Measurements from ENCODE around the gene TMEM60.

Gene TMEM60

GRCh38 chr7:77825131-77825530 is 26.9 kb upstream of the TMEM60 start:
- Mint-ChIP-seq H3K4me1 (peaks cover 36% of the 10 kb centered on the region), H3K9me3 (peaks cover 52% of the 10 kb centered on the region), H3K27me3 (no peaks in the 10 kb centered on the region), H3K4me3 (no peak overlapping the region), H3K27ac (peak overlapping the region; percentile 5), H3K36me3 (peaks cover 59% of the 10 kb centered on the region)
- no peak for DNase-seq
- CTCF ChIA-PET = no interaction called here

- peaks cover 64% of the 10 kb centered on the region for H3K36me3 Mint-ChIP-seq
- H3K4me1 Mint-ChIP-seq = peaks cover 36% of the 10 kb centered on the region
- H3K4me3 Mint-ChIP-seq = no peak overlapping the region
- DNase-seq = no peak
- H3K27me3 Mint-ChIP-seq = no peaks in the 10 kb centered on the region
- H3K27ac Mint-ChIP-seq = peak overlapping the region; percentile 5
- peaks cover 57% of the 10 kb centered on the region for H3K9me3 Mint-ChIP-seq
- CTCF ChIA-PET = no interaction called here
These were observed 26.4 kb upstream of the TMEM60 start for GRCh38 chr7:77824636-77825035.

DNA sequence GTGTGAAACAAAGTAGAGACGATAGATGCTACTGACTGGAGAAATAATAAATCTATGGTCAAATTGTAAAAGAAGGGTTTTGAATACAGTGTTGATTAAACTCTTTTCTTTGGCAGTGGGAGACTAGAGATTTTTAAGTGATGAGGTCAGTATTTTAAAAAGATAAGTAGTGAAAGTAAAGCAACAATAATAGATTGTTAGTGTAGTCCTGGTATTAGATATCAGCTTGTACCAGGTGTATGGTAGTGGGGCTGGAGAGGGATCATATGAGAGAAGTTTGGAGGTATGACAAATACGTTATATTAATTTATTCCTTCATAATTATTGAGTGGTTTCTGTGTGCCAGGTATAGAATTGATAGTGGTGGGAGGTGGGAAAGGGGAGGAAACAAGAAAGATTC is 25.6 kb upstream of the TMEM60 start:
- no peaks in the 10 kb centered on the region for H3K27me3 Mint-ChIP-seq
- H3K9me3 Mint-ChIP-seq = peaks cover 65% of the 10 kb centered on the region
- CTCF ChIA-PET = no interaction called here
- peak overlapping the region; percentile 74 for H3K27ac Mint-ChIP-seq
- peaks cover 71% of the 10 kb centered on the region for H3K36me3 Mint-ChIP-seq
- H3K4me3 Mint-ChIP-seq = no peak overlapping the region
- peaks cover 36% of the 10 kb centered on the region for H3K4me1 Mint-ChIP-seq
- DNase-seq = no peak

DNA sequence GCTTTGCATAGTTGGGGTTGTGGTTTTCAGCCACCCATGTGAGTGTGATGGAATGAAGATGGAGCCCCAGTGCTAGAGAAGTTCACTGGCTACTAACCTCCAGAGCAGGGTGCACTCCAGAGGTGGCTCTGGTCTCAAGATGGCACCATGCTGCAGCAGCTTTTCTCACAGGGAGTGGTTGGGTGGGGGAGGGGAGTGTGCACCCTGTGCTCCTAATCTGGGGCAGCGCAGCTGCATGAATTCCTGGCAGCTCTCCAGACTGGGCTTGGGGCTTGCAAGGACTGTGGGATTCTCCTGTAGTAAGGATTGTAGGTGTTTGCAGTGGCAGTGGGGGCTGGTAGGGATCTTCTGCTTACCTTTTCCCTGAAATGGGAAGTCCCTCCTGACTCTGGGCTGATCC is 24.0 kb upstream of the TMEM60 start:
- CTCF ChIA-PET = no interaction called here
- H3K27ac Mint-ChIP-seq = no peak overlapping the region
- H3K4me1 Mint-ChIP-seq = peaks cover 31% of the 10 kb centered on the region
- H3K36me3 Mint-ChIP-seq = peaks cover 84% of the 10 kb centered on the region
- H3K4me3 Mint-ChIP-seq = no peak overlapping the region
- peaks cover 78% of the 10 kb centered on the region for H3K9me3 Mint-ChIP-seq
- DNase-seq = no peak
- H3K27me3 Mint-ChIP-seq = no peaks in the 10 kb centered on the region

- Mint-ChIP-seq H3K4me1 (peaks cover 23% of the 10 kb centered on the region), H3K9me3 (peaks cover 77% of the 10 kb centered on the region), H3K4me3 (no peak overlapping the region), H3K27ac (no peak overlapping the region), H3K27me3 (no peaks in the 10 kb centered on the region), H3K36me3 (peaks cover 86% of the 10 kb centered on the region)
- CTCF ChIA-PET = interaction anchor here (1.0 kb wide), 1 partner anchor 17 kb away, joined by 3 read pairs; no protein-coding TSS in a partner anchor
- no peak for DNase-seq
These were observed 22.7 kb upstream of the TMEM60 start for GRCh38 chr7:77820967-77821366.

GRCh38 chr7:77819021-77819420 is 20.8 kb upstream of the TMEM60 start:
- Mint-ChIP-seq H3K36me3 (peaks cover 80% of the 10 kb centered on the region), H3K4me1 (peaks cover 15% of the 10 kb centered on the region), H3K27ac (no peak overlapping the region), H3K27me3 (no peaks in the 10 kb centered on the region), H3K9me3 (peaks cover 69% of the 10 kb centered on the region), H3K4me3 (no peak overlapping the region)
- CTCF ChIA-PET = no interaction called here
- DNase-seq = no peak

GRCh38 chr7:77813180-77813579 is 14.9 kb upstream of the TMEM60 start:
- DNase-seq = no peak
- CTCF ChIA-PET = no interaction called here
- H3K27ac Mint-ChIP-seq = no peak overlapping the region
- H3K4me1 Mint-ChIP-seq = peaks cover 17% of the 10 kb centered on the region
- H3K36me3 Mint-ChIP-seq = peaks cover 50% of the 10 kb centered on the region
- H3K4me3 Mint-ChIP-seq = no peak overlapping the region
- peaks cover 28% of the 10 kb centered on the region for H3K9me3 Mint-ChIP-seq
- H3K27me3 Mint-ChIP-seq = no peaks in the 10 kb centered on the region

DNA sequence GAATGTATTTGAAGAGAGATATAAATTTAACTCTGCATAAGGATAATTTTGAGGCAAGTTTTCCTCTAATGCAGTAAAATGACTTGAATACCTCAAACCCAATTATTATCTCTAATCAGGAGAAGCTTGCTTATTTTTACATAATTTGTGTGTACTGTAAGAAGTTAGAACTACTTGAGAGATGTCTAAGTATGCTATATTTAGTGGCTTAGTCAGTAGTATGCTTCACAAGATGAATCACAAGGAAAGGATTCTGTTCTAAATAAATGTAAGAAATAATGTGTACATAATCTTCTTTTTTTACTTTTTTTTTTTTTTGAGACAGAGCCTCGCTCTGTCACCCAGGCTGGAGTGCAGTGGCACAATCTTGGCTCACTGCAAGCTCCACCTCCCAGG is 14.1 kb upstream of the TMEM60 start:
- peaks cover 20% of the 10 kb centered on the region for H3K4me1 Mint-ChIP-seq

DNA sequence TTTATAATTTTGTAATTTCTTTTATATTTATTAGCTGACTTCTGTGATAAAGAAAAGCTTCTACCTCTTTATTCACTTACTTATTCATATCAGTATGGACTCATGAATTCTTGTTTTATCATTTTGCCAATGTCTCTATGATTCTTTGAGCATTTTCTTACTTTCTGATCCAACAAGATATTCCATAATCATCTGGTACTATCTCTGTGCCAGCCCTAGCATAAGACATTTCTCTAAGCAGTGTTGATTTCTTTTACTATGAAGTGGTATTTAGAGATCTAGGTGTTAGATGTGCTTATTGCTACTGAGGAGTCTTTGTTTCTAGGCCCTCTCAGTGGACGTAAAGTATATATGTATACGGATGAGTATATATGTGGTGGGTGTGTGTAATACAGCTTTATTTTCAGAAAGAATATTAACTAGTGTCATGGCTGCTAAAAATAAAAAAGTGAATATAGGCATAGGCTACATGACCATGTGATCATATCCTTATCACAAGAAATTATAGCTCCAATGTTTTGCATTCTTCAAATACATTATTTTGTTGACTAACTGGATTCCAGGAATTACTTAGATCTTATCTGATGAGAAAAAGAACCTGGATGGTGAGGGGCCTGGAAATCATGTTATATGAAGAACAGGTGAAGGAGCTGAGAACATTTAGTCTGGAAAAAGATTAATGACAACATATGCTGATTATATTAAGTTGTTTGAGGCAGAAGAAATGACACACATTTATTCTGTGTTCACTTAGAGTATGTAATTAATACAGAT is 13.5 kb upstream of the TMEM60 start:
- H3K4me1 Mint-ChIP-seq = peaks cover 20% of the 10 kb centered on the region
- H3K9me3 Mint-ChIP-seq = peaks cover 30% of the 10 kb centered on the region
- peaks cover 50% of the 10 kb centered on the region for H3K36me3 Mint-ChIP-seq
- H3K4me3 Mint-ChIP-seq = no peak overlapping the region
- no peak overlapping the region for H3K27ac Mint-ChIP-seq
- CTCF ChIA-PET = no interaction called here
- DNase-seq = no peak
- no peaks in the 10 kb centered on the region for H3K27me3 Mint-ChIP-seq

More for the DNA sequence above, 14.1 kb upstream of the TMEM60 start:
- H3K4me3 Mint-ChIP-seq = no peak overlapping the region
- CTCF ChIA-PET = no interaction called here
- DNase-seq = no peak
- peaks cover 50% of the 10 kb centered on the region for H3K36me3 Mint-ChIP-seq
- peaks cover 30% of the 10 kb centered on the region for H3K9me3 Mint-ChIP-seq
- H3K27ac Mint-ChIP-seq = no peak overlapping the region
- H3K27me3 Mint-ChIP-seq = no peaks in the 10 kb centered on the region

- no peak overlapping the region for H3K27ac Mint-ChIP-seq
- CTCF ChIA-PET = no interaction called here
- no peak for DNase-seq
- H3K36me3 Mint-ChIP-seq = peaks cover 67% of the 10 kb centered on the region
- peaks cover 42% of the 10 kb centered on the region for H3K9me3 Mint-ChIP-seq
- H3K27me3 Mint-ChIP-seq = no peaks in the 10 kb centered on the region
- H3K4me1 Mint-ChIP-seq = peaks cover 39% of the 10 kb centered on the region
- H3K4me3 Mint-ChIP-seq = no peak overlapping the region
These were observed 10.3 kb upstream of the TMEM60 start for GRCh38 chr7:77808517-77808916.

DNA sequence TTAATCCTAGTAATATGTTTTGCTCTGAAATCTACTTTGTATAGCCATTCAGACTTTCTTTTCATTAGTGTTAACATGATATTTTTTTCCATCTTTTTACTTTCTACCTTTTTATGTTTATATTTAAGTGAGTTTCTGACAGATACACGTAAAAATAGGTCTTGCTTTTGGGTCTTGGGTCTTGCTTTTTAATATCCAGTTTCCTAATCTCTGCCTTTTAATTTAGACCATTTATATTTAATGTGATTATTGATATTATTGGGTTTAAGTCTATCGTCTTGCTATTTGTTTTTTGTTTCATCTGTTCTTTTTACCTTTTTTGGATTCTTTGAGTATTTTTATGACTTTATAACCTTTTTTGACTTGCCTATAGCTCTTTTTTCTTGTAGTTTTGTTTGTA is 8.2 kb upstream of the TMEM60 start:
- H3K27me3 Mint-ChIP-seq = no peaks in the 10 kb centered on the region
- CTCF ChIA-PET = interaction anchor here (0.6 kb wide), 1 partner anchor 67 kb away, joined by 3 read pairs; no protein-coding TSS in a partner anchor
- peaks cover 42% of the 10 kb centered on the region for H3K9me3 Mint-ChIP-seq
- DNase-seq = no peak
- H3K4me1 Mint-ChIP-seq = peaks cover 48% of the 10 kb centered on the region
- no peak overlapping the region for H3K4me3 Mint-ChIP-seq
- H3K27ac Mint-ChIP-seq = no peak overlapping the region
- peaks cover 73% of the 10 kb centered on the region for H3K36me3 Mint-ChIP-seq

GRCh38 chr7:77802557-77803405 is 4.5 kb upstream of the TMEM60 start:
- CTCF ChIA-PET = interaction anchor here (1.1 to 1.6 kb wide), 4 partner anchors 18 to 151 kb away, joined by 3 to 6 read pairs (median 3); no protein-coding TSS in a partner anchor
- Mint-ChIP-seq H3K9me3 (peaks cover 30% of the 10 kb centered on the region), H3K27ac (peak overlapping the region; percentile 84), H3K27me3 (peaks cover 3% of the 10 kb centered on the region), H3K4me1 (peaks cover 65% of the 10 kb centered on the region), H3K36me3 (peaks cover 69% of the 10 kb centered on the region), H3K4me3 (peak overlapping the region; percentile 43)
- DNase-seq = no peak

DNA sequence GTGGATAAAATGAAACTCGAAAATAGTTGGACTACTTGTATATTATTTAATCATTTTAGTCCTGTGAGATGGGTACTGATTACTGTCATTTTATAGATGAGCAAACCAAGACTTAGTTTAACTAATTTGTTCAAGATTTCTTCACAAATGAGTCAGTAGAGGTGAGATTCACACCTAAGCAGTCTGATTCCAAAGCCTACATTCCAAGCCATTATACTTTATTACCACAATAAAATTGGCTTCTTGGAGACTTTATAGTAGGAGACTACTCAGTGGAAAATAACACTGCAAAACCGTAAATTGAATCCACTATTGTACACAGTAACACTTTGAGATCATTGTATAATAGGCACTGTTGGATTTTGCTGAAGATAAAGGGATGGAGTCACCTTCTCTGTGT is 2.5 kb upstream of the TMEM60 start:
- Mint-ChIP-seq H3K27me3 (peaks cover 3% of the 10 kb centered on the region), H3K9me3 (peaks cover 11% of the 10 kb centered on the region), H3K4me3 (peak overlapping the region; percentile 83), H3K36me3 (peaks cover 58% of the 10 kb centered on the region), H3K4me1 (peaks cover 79% of the 10 kb centered on the region), H3K27ac (peak overlapping the region; percentile 91)
- no peak for DNase-seq
- CTCF ChIA-PET = interaction anchor here (0.7 to 1.6 kb wide), 2 partner anchors 26 to 135 kb away, joined by 3 to 6 read pairs; no protein-coding TSS in a partner anchor

- Mint-ChIP-seq H3K9me3 (peaks cover 8% of the 10 kb centered on the region), H3K27ac (peak overlapping the region; percentile 91), H3K4me3 (peak overlapping the region; percentile 83), H3K4me1 (peaks cover 76% of the 10 kb centered on the region), H3K27me3 (peaks cover 3% of the 10 kb centered on the region), H3K36me3 (peaks cover 53% of the 10 kb centered on the region)
- DNase-seq = no peak
- CTCF ChIA-PET = no interaction called here
These were observed 1.9 kb upstream of the TMEM60 start for GRCh38 chr7:77800158-77800557.

Data from activated naive CD4-positive, alpha-beta T cell treated with anti-CD3 and anti-CD28 coated beads, Interleukin-2, amount 10 ng/mL, durations not matched to agents 7 days and 5 days (primary cell).